ENCODE measurements around the gene CEPT1.

Gene CEPT1

GRCh38 chr1:111234258-111234657, 94.2 kb downstream of the CEPT1 start:
- peak; percentile 21 for DNase-seq

Measured in fibroblast of skin of right quadriceps (primary cell).